HG02885 (cell line): ENCODE measurements around the gene NEO1.

ENCODE experiments used
- ATAC-seq: cut with Tn5 transposase; IDR thresholded peaks from one replicate; pipeline ENCODE4 v1.9.1; 2021; ENCODE audit warnings: mild to moderate bottlenecking; ENCODE audit not compliant: unreplicated experiment, poor library complexity

NEO1 gene

GRCh38 chr15:73075160-73075859, 23.0 kb downstream of the NEO1 start:
- no peak for ATAC-seq

DNA sequence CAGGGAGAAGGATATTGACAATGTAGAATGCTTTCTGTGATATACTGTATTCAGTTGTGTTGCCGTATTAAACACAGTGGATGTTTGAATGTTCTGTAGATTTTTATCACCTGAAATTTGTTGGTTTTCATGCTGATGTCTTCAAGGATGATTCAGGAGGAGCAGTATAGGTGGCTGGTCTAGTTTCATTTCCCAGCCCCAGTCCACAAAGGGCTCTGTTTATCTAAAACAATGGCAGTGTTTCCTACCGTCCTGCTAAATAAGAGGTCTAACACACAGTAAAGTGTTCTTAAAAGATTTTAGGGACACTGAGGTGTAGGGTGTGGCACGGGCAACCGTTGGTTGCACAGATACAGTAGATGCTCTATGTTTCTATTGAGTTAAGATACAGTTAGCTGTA, 26.0 kb downstream of the NEO1 start:
- no peak for ATAC-seq

DNA sequence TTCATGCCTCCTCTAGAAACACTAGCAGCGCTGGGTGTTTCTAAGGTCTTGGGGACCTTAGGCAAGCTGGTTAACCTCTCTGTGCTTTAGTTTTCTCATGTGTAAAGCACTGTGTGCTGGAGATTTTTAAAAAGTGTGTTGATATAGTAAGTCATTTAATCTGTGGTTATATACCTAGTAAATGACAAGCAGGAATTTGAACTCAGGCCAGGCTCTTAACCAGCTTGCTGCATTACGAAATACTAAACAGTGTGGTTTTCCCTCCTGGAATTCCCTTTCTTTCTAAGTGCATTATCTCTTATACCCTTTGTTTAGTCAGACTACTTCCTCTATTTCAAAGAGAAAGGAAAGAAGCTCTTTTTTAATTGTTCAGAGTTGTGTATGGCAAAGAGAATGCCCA, 26.5 kb downstream of the NEO1 start:
- no peak for ATAC-seq

DNA sequence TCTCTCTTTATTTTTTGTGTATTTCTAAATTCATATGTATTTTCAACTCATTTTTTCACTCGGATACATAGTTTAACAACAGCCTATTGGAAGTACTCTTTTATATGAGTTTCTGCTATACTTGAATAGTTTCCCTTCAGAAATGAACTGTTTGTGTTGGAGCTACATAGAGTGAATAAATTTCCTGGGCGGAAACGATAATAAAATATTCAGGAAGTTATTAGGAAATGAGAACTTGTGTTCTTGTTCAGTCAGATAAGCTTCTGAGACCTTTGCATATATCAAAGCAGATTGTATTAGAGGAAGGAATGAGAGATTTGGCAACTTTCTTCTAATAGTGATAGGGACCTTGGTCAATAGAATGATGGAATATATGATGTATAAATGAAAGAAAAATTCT, 27.3 kb downstream of the NEO1 start:
- no peak for ATAC-seq

- ATAC-seq: no peak
Measured at GRCh38 chr15:73081321-73081958, 29.2 kb downstream of the NEO1 start.

DNA sequence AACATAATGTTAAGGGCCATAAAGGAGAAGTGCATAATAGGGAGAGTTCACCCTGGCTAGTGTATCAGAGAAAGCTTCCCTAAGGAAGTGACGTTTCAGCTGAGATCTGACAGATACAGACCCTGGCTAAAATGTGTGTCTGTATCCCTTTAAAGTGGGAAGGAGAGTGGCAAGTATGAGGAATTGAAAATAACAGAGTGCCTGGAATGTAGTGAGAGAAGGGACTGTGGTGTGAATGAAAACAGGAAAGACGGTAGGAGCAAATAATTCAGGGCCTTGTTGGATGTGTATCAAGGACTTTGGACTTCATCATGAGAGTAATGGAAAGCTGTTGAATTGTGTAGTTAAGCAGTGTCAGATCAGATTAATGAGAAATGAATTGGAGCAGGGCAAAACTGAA, 30.5 kb downstream of the NEO1 start:
- no peak for ATAC-seq

DNA sequence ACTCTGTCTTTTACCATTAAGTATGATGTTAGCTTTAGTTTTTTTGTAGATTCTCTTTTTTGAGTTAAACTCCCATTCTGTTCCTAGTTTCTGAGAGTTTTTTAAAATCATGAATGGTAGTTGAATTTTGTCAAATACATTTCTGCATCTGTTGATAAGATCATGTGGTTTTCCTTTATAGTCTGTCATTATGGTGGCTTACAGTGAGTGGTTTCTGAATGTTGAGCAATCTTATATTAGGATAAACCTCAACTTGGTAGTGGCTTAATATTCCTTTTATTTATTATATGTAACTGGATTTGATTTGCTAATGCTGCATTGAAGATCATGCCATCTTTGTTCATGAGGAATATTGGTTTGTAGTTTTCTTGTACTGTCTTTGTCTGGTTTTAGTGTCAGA, 34.8 kb downstream of the NEO1 start:
- ATAC-seq: no peak

GRCh38 chr15:73105064-73105463, 52.8 kb downstream of the NEO1 start:
- no peak for ATAC-seq

DNA sequence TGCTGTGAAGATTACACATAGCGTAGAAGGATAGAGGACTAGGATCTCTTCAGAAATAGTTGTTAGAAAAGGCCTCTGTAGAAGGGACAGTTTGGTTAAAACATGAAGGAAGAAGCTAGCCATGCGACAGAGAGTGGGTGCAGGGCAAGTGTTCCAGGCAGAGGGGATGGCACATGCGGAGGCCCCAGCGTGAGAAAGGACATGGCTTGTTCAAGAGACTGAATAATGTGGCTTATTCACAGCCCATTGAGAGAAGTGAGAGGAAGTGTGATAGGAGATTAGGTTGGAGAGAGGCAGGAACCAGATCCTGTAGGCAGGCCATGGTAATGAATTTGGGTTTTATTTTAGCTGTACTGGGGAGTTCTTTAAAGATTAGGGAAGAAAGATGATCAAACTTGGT, 56.4 kb downstream of the NEO1 start:
- no peak for ATAC-seq

GRCh38 chr15:73109765-73110164, 57.5 kb downstream of the NEO1 start:
- no peak for ATAC-seq

DNA sequence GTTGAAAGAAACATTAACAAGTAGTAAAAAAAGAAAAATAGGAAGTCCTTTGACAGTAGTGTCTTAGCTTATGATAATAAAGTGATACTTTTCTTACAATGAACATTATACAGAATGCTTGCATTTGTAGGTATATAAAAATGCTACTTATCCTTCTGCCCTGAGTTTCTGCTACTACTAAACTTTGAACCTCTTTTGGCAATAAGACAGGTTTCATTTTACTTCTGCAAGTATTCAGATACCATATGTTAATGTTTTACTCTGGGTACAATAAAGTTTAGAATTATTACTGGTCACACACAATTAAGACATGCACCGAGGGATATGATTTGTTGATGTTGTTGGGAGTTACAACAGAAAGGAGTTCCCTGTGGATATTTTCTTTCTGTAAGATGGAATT, 57.9 kb downstream of the NEO1 start:
- ATAC-seq: no peak

- ATAC-seq: no peak
Measured at GRCh38 chr15:73114064-73114463, 61.8 kb downstream of the NEO1 start.

DNA sequence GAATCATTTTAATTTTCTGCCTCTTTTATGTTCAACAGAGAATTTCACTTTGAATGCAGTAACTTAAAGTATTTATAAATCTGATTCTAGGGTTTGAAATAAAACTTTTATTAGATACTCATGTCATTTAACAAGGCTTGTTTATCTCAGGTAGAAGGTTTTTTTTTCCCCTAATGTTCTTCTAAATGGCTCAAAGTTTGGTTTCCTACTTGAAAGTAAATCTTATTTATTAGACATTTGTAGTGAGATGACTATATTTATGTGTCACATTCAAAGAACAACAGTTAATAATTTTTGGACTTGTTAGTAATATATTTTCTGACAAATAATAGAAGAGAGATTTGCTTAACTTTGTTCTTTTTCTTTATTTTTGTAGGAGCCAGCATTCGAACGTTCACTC, 63.9 kb downstream of the NEO1 start:
- no peak for ATAC-seq

- no peak for ATAC-seq
Measured at GRCh38 chr15:73118055-73118454, 65.8 kb downstream of the NEO1 start.

- no peak for ATAC-seq
Measured at GRCh38 chr15:73119478-73119877, 67.2 kb downstream of the NEO1 start.

DNA sequence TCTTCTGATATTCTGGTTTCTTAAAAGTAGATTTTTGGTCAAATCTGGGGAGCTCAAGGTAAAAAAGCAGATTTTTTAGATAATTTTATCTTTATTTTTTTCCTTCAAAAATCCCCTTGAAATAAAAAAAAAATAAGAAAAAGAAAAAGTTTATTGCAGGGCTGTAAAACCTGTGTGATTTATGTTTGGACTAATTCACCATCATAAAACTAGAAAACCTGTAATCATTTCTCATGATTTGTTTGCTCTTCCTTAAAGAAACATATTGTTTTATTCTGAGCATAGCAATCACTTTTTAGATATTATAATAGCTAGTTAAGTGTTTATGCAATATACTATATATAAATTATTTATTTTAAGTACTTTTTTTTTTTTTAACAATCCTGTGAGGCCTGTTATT, 68.0 kb downstream of the NEO1 start:
- ATAC-seq: no peak

DNA sequence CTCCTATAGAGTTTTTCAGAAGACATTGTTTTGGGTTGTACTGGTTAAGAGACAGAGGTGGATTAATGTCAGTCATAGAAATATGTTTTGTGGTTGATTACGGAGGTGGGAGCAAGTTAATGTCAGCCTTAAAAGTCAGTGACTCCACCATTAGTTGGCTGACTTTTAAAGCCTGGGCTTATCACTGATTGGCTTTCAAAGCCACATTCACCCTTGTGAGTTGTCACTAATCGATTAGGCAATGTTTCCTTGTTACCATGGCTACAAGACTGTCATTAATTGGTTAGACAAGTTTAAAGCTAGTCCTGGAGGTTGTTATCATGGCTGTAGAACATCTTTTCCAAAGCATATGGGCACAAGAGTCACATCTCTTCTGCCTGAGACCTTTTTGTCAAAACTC, 73.0 kb downstream of the NEO1 start:
- ATAC-seq: no peak

DNA sequence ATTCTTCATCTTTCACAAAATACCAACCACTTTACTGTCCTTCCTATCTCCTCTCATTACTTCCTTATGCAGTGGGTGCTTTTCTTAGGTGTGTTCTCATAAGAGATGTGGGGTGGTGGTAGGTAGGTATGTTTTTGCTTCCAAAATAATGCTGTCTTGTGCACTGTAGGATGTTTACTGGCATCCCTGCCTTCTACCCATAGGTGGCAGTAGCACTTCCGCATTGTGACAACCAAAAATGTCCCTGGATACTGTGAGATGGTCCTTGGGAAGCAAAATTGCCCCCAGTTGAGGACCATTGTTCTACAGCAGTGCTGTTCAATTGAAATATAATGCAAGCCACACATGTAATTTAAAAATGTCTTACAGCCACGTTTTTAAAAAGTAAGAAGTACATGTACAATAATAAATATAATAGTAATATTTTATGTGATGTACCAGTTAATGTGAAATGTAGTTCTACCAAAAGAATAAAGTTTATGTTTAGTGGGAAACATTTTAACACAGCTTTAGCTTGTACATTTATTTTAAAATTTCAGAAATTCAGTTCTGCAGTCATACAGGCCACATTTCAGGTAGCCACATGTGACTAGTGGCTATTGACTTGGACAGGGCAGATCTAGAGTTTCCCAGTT, 75.2 kb downstream of the NEO1 start:
- ATAC-seq: no peak

DNA sequence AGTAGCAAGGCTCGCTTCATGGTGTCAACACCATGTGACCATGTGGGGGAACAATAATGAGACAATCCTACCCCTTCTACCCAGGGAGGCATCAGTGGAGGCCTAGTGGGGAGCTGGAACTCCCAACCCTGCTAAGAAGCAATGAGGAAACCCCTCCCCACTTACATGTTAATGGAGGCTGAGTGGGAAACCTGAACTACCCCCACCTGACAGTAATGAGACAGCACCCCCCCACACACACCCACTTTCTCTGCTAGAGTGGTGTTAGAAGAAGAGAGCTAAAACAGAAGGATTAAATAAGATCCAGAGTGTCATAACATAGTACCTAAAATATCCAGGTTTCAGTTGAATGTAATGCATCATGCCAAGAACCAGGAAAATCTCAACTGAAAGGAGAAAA, 78.6 kb downstream of the NEO1 start:
- no peak for ATAC-seq

DNA sequence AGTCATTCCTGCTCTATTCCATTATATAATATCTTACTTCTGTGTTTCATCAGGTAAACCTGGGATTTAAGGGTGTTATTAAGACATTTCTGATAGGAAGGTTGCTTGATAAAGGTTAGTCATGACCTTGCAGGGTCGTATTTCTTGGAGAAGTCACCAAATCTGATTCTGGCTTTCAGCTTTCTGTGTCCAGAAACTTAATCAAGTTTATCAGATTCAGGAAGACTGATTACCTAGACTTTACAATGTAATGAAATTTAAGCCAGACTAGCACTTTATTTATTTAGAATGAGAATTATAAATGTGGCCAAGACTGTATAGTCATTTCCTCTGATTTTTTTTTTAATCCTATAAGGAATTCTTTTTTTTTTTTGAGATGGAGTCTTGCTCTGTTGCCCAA, 81.9 kb downstream of the NEO1 start:
- no peak for ATAC-seq

DNA sequence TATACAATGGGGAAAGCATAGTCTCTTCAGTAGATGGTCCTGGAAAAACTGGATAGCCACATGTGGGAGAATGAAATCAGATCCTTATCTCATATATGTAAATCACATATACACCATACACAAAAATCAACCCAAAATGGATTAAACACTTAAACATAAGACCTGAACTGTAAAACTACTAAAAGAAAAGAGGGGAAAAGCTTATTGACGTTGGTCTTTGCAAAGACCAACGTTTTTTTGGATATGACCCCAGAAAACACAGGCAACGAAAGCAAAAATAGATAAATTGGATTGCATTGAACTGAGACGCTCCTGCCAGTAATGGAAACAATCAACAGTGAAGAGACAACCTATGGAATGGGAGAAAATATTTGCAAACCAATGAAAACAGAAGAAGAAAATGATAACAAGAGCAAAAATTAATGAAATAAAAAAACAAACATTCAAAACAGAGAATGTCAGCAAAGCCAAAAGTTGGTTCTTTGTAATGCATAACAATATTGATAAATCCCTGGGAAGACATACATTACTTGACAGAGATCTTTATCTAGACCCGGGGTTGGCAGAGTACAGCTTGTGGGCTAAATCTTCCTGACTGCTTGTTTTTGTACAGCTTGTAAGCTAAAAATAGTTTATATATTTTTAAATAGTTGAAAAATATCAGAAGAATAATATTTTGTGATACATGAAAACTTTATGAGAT, 86.9 kb downstream of the NEO1 start:
- no peak for ATAC-seq
